Activated CD8-positive, alpha-beta memory T cell treated with anti-CD3 and anti-CD28 coated beads, Interleukin-2, amount 10 ng/mL, durations not matched to agents 7 days and 5 days (primary cell): ENCODE results near the gene MRPL36. TPM values are rescaled to one million over a fixed set of nuclear protein-coding genes. Genes with fewer than 3 reads are reported as not detected.

Experiments used
- ATAC-seq: fragments of 150-1000 bp; cut with Tn5 transposase; one replicate; pipeline ENCODE4 v1.10.0; 2021; ENCODE audit warnings: moderate library complexity
- CTCF ChIA-PET: fragments of 350-600 bp; sonication (Branson Sonifier 250); formaldehyde crosslinking; loops from one replicate; lab custom pipeline; 2021; ENCODE audit warnings: antibody characterized with exemption; lab: Charles Lee
- DNase-seq: peaks from one replicate; pipeline ENCODE4 v3.0.0-alpha.2; 2020
- H3K27ac Mint-ChIP-seq: one replicate; pipeline ENCODE4 v1.8.0; 2021; ENCODE audit warnings: mild to moderate bottlenecking, mixed read lengths
- H3K27me3 Mint-ChIP-seq: one replicate; pipeline ENCODE4 v1.8.0; 2021; ENCODE audit warnings: mixed read lengths
- H3K36me3 Mint-ChIP-seq: one replicate; pipeline ENCODE4 v1.8.0; 2021; ENCODE audit warnings: mild to moderate bottlenecking, mixed read lengths
- H3K4me1 Mint-ChIP-seq: one replicate; pipeline ENCODE4 v1.8.0; 2021; ENCODE audit warnings: mixed read lengths
- H3K4me3 Mint-ChIP-seq: one replicate; pipeline ENCODE4 v1.8.0; 2021; ENCODE audit warnings: mild to moderate bottlenecking, moderate library complexity, mixed read lengths
- H3K9me3 Mint-ChIP-seq: one replicate; pipeline ENCODE4 v1.8.0; 2022; ENCODE audit warnings: low read depth, mixed read lengths
- total RNA-seq, 2 experiments: library from RNA; stranded (reverse); gene quantifications; one replicate each; pipeline ENCODE4 v1.2.3, GENCODE V29; 2021

Gene MRPL36
- total RNA-seq, 2 experiments from 2014 or later, result 62.0 to 84.7 TPM

DNA sequence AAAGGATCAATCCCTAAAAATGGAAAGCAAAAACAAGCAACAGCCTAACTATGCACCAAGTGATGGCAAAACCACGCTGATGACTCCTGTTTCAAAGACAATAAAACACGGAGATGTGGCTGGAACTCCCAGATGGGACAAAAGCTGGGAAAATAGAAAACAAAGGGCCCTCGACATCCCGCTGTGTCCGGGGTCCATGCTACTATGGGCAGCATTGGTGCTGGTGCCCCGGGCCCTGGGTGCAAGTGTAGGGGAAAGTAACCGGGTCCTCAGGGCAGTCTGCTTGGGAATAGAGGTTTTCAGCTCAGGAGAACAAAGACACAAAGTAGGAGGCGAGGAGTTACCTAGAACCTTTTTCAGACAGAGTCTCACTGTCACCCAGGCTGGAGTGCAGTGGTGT lies 46.1 kb downstream of the MRPL36 start:
- CTCF ChIA-PET, result interaction anchor here (1.1 kb wide), 1 partner anchor 9 kb away, joined by 4 read pairs; no protein-coding TSS in a partner anchor
- H3K36me3 Mint-ChIP-seq, result no peaks in the 10 kb centered on the region

DNA sequence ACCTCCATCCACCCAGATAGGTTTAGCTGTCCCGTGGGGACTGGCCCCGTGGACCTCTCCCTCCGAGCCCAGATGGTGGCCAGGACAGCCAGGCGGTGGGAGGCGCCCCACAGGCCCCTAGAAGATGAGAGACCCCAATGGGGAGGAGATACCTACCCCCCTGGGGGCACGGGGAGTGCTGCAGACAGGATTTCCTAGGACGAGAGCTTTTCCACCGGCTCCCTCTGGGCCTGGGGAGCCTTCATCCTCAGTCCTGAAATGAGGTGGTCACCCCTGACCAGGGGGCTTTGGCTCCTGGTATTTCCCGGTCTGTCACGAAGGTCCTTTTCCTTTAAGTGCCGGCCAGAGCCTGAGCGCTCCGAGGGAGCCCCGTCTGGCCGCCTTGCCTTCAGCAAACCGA lies 46.8 kb downstream of the MRPL36 start:
- peak; percentile 16 for DNase-seq
- CTCF ChIA-PET, result interaction anchor here (1.1 to 1.2 kb wide), 2 partner anchors 10 to 15 kb away, joined by 3 to 4 read pairs; no protein-coding TSS in a partner anchor

More for the DNA sequence above, 46.1 kb downstream of the MRPL36 start:
- Mint-ChIP-seq H3K27ac (no peak overlapping the region), H3K4me3 (no peak overlapping the region), H3K4me1 (no peaks in the 10 kb centered on the region), H3K27me3 (peaks cover 6% of the 10 kb centered on the region), H3K9me3 (peaks cover 3% of the 10 kb centered on the region)
- DNase-seq (peak; percentile 21), ATAC-seq (no peak)

GRCh38 chr5:1751864-1752822 lies 47.5 kb downstream of the MRPL36 start:
- peak; percentile 21 for DNase-seq
- Mint-ChIP-seq H3K4me1 (no peaks in the 10 kb centered on the region), H3K36me3 (no peaks in the 10 kb centered on the region), H3K4me3 (no peak overlapping the region), H3K9me3 (no peaks in the 10 kb centered on the region), H3K27me3 (peaks cover 3% of the 10 kb centered on the region), H3K27ac (no peak overlapping the region)
- ATAC-seq, result no peak
- CTCF ChIA-PET, result interaction anchor here (1.1 to 1.2 kb wide), 2 partner anchors 11 to 14 kb away, joined by 3 to 4 read pairs; no protein-coding TSS in a partner anchor

More for the DNA sequence above, 46.8 kb downstream of the MRPL36 start:
- H3K27ac Mint-ChIP-seq, result no peak overlapping the region
- H3K4me1 Mint-ChIP-seq, result no peaks in the 10 kb centered on the region
- H3K9me3 Mint-ChIP-seq, result no peaks in the 10 kb centered on the region
- H3K4me3 Mint-ChIP-seq, result no peak overlapping the region
- H3K36me3 Mint-ChIP-seq, result no peaks in the 10 kb centered on the region
- no peak for ATAC-seq
- peaks cover 3% of the 10 kb centered on the region for H3K27me3 Mint-ChIP-seq

- H3K36me3 Mint-ChIP-seq, result no peaks in the 10 kb centered on the region
- H3K27ac Mint-ChIP-seq, result no peak overlapping the region
- H3K9me3 Mint-ChIP-seq, result no peaks in the 10 kb centered on the region
- peaks cover 3% of the 10 kb centered on the region for H3K27me3 Mint-ChIP-seq
- peak; percentile 30 for DNase-seq
- no peak for ATAC-seq
- no peak overlapping the region for H3K4me3 Mint-ChIP-seq
- CTCF ChIA-PET, result interaction anchor here (1.2 kb wide), 2 partner anchors 12 to 13 kb away, joined by 3 read pairs; no protein-coding TSS in a partner anchor
- H3K4me1 Mint-ChIP-seq, result no peaks in the 10 kb centered on the region
These were observed 48.4 kb downstream of the MRPL36 start for GRCh38 chr5:1751026-1751863.

- H3K9me3 Mint-ChIP-seq, result no peaks in the 10 kb centered on the region
- no peak overlapping the region for H3K4me3 Mint-ChIP-seq
- no peak for DNase-seq
- no peaks in the 10 kb centered on the region for H3K36me3 Mint-ChIP-seq
- ATAC-seq, result no peak
- no peak overlapping the region for H3K27ac Mint-ChIP-seq
- CTCF ChIA-PET, result interaction anchor here (1.2 kb wide), 1 partner anchor 13 kb away, joined by 3 read pairs; no protein-coding TSS in a partner anchor
- H3K27me3 Mint-ChIP-seq, result no peaks in the 10 kb centered on the region
- no peaks in the 10 kb centered on the region for H3K4me1 Mint-ChIP-seq
These were observed 49.2 kb downstream of the MRPL36 start for GRCh38 chr5:1750469-1750868.

DNA sequence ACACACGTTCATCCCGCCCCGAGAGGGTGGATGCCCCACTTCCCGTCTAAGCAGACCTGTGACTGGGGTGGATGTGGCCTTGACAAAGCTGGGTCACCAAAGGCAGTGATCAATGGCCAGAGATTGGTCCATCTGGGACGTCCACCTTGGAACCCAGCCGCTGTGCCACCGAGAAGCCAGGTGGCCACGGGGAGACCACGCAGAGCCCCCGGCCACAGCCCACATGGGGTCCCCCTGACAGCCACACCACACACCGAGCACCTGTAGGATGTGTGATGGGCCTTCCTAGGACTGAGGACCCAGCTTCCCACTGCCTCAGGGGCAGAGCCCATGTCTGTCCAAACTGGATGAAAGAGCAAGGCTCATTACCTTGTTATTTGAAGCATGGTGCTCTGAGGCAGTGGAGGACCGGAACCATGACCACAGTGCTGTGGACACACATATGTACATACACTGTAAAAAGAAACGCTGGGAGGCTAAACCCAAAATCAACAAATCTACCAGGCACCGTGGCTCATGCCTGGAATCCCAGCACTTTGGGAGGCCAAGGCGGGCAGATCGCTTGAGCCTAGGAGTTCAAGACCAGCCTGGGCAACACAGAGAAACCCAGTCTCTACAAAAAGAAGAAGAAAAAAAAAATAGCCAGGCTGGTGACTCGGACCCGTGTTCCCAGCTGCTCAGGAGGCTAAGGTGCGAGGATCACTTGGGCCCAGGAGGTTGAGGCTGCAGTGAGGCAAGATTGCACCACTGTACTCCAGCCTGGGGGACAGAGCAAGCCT lies 50.1 kb downstream of the MRPL36 start:
- Mint-ChIP-seq H3K4me1 (no peaks in the 10 kb centered on the region), H3K27me3 (no peaks in the 10 kb centered on the region), H3K4me3 (no peak overlapping the region), H3K9me3 (no peaks in the 10 kb centered on the region), H3K27ac (no peak overlapping the region), H3K36me3 (no peaks in the 10 kb centered on the region)
- CTCF ChIA-PET, result no interaction called here
- ATAC-seq, result no peak
- DNase-seq, result no peak

DNA sequence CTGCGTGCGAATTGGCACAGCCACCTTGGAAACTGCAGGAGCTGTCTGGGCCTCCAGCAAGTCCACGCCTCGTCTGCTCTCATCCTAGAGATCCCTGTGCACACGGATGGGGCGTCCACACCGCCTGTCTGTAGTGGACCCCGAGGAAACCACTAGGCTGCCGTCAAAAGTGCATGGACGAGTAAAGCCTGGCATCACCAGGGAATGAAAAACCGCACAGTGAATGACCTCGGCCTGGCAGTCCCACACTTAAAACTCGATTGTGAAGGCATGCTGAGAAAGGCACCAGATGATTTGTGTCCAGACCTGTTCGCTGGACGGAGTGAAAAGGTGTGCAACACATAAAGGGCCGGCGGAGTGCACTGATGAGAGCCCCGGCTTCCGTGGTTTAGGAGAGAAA lies 50.8 kb downstream of the MRPL36 start:
- Mint-ChIP-seq H3K4me1 (no peaks in the 10 kb centered on the region), H3K4me3 (no peak overlapping the region), H3K27ac (no peak overlapping the region), H3K36me3 (no peaks in the 10 kb centered on the region), H3K9me3 (no peaks in the 10 kb centered on the region), H3K27me3 (no peaks in the 10 kb centered on the region)
- ATAC-seq, result no peak
- DNase-seq, result no peak
- CTCF ChIA-PET, result no interaction called here

Other genes with a start within 250 kb of the MRPL36 start
- 10 to 100 TPM; 35.2 to 37.5 TPM for gene NDUFS6, start 1.6 kb upstream of the MRPL36 start, total RNA-seq
- not detected for gene IRX4, start 83.1 kb upstream of the MRPL36 start, total RNA-seq